ENCODE data around the gene ARAP2. TPM values are rescaled to one million over a fixed set of nuclear protein-coding genes. Genes with fewer than 3 reads are reported as not detected.
A peak's percentile ranks its signal among the peaks of the same experiment; 100 is the strongest.
"Not testable (repeated sequence)": the region's sequence is repeated elsewhere in the genome, so short reads cannot be mapped to it uniquely, and the experiment has no call there.

ARAP2 gene
- total RNA-seq, 1 experiment from 2014 or later, result 12.0 TPM

GRCh38 chr4:36189511-36190226, 54.6 kb downstream of the ARAP2 start:
- ChIA-PET CTCF (interaction anchor here (0.6 to 1.9 kb wide), 4 partner anchors 41 to 209 kb away, joined by 3 to 6 read pairs (median 4); partner anchors contain the start of gene ARAP2), POLR2A (interaction anchor here (0.5 to 0.6 kb wide), 2 partner anchors 47 to 171 kb away, joined by 3 read pairs; no protein-coding TSS in a partner anchor)
- H3K27me3 Mint-ChIP-seq (ENCODE audit: insufficient read depth, unreplicated experiment), result no peaks in the 10 kb centered on the region
- no peaks in the 10 kb centered on the region for H3K9me3 Mint-ChIP-seq (ENCODE audit: unreplicated experiment)
- no peak for DNase-seq (ENCODE audit: unreplicated experiment)
- no peak overlapping the region for H3K4me3 Mint-ChIP-seq (ENCODE audit: unreplicated experiment)
- no peak for TF ChIP-seq CTCF (IDR thresholded peaks at IDR 0.05; ENCODE audit: unreplicated experiment)
- no peak overlapping the region for H3K27ac Mint-ChIP-seq (ENCODE audit: low read depth, unreplicated experiment)
- intact Hi-C loops (cut with micrococcal nuclease), result loop anchor here (5.0 kb wide), 1 partner anchor 257 kb away; no protein-coding TSS in a partner anchor
- H3K4me1 Mint-ChIP-seq (ENCODE audit: insufficient read depth, unreplicated experiment), result no peaks in the 10 kb centered on the region
- BruUV-seq (replicated peaks), result no TSS peak
- H3K36me3 Mint-ChIP-seq (ENCODE audit: insufficient read depth, unreplicated experiment), result peaks cover 5% of the 10 kb centered on the region

- TF ChIP-seq CTCF (IDR thresholded peaks at IDR 0.05; ENCODE audit: unreplicated experiment), result peak; percentile 91
- no peaks in the 10 kb centered on the region for H3K27me3 Mint-ChIP-seq (ENCODE audit: insufficient read depth, unreplicated experiment)
- peak; percentile 42 for DNase-seq (ENCODE audit: unreplicated experiment)
- H3K36me3 Mint-ChIP-seq (ENCODE audit: insufficient read depth, unreplicated experiment), result peaks cover 5% of the 10 kb centered on the region
- intact Hi-C loops (cut with micrococcal nuclease), result loop anchor here (5.0 kb wide), 1 partner anchor 256 kb away; no protein-coding TSS in a partner anchor
- POLR2A ChIA-PET, result no interaction called here
- no peaks in the 10 kb centered on the region for H3K4me1 Mint-ChIP-seq (ENCODE audit: insufficient read depth, unreplicated experiment)
- no peak overlapping the region for H3K27ac Mint-ChIP-seq (ENCODE audit: low read depth, unreplicated experiment)
- CTCF ChIA-PET, result interaction anchor here (0.5 to 1.6 kb wide), 6 partner anchors 12 to 636 kb away, joined by 3 to 5 read pairs (median 3); no protein-coding TSS in a partner anchor
- no peak overlapping the region for H3K4me3 Mint-ChIP-seq (ENCODE audit: unreplicated experiment)
- no peaks in the 10 kb centered on the region for H3K9me3 Mint-ChIP-seq (ENCODE audit: unreplicated experiment)
- BruUV-seq (replicated peaks), result no TSS peak
Measured at GRCh38 chr4:36187723-36188333, 56.5 kb downstream of the ARAP2 start.

GRCh38 chr4:36183665-36184393, 60.5 kb downstream of the ARAP2 start:
- DNase-seq (ENCODE audit: unreplicated experiment), result no peak
- H3K9me3 Mint-ChIP-seq (ENCODE audit: unreplicated experiment), result no peaks in the 10 kb centered on the region
- no peak overlapping the region for H3K27ac Mint-ChIP-seq (ENCODE audit: low read depth, unreplicated experiment)
- intact Hi-C loops (cut with micrococcal nuclease), result no loop called here
- POLR2A ChIA-PET, result interaction anchor here (1.4 kb wide), 1 partner anchor 59 kb away, joined by 4 read pairs; no protein-coding TSS in a partner anchor
- H3K4me3 Mint-ChIP-seq (ENCODE audit: unreplicated experiment), result no peak overlapping the region
- no TSS peak for BruUV-seq (replicated peaks)
- CTCF ChIA-PET, result no interaction called here
- no peak for TF ChIP-seq CTCF (IDR thresholded peaks at IDR 0.05; ENCODE audit: unreplicated experiment)
- no peaks in the 10 kb centered on the region for H3K4me1 Mint-ChIP-seq (ENCODE audit: insufficient read depth, unreplicated experiment)
- no peaks in the 10 kb centered on the region for H3K27me3 Mint-ChIP-seq (ENCODE audit: insufficient read depth, unreplicated experiment)
- peaks cover 5% of the 10 kb centered on the region for H3K36me3 Mint-ChIP-seq (ENCODE audit: insufficient read depth, unreplicated experiment)

- POLR2A ChIA-PET, result interaction anchor here (1.4 kb wide), 1 partner anchor 60 kb away, joined by 4 read pairs; no protein-coding TSS in a partner anchor
- Mint-ChIP-seq H3K9me3 (ENCODE audit: unreplicated experiment) (no peaks in the 10 kb centered on the region), H3K27ac (ENCODE audit: low read depth, unreplicated experiment) (no peak overlapping the region), H3K4me3 (ENCODE audit: unreplicated experiment) (no peak overlapping the region), H3K36me3 (ENCODE audit: insufficient read depth, unreplicated experiment) (peaks cover 10% of the 10 kb centered on the region), H3K27me3 (ENCODE audit: insufficient read depth, unreplicated experiment) (no peaks in the 10 kb centered on the region), H3K4me1 (ENCODE audit: insufficient read depth, unreplicated experiment) (no peaks in the 10 kb centered on the region)
- intact Hi-C loops (cut with micrococcal nuclease), result no loop called here
- CTCF ChIA-PET, result no interaction called here
- TF ChIP-seq CTCF (IDR thresholded peaks at IDR 0.05; ENCODE audit: unreplicated experiment), result no peak
- DNase-seq (ENCODE audit: unreplicated experiment), result no peak
- no TSS peak for BruUV-seq (replicated peaks)
Measured at GRCh38 chr4:36183232-36183631, 61.1 kb downstream of the ARAP2 start.

- intact Hi-C loops (cut with micrococcal nuclease); H3K4me1 Mint-ChIP-seq (ENCODE audit: insufficient read depth, unreplicated experiment); H3K27ac Mint-ChIP-seq (ENCODE audit: low read depth, unreplicated experiment); DNase-seq (ENCODE audit: unreplicated experiment); BruUV-seq (replicated peaks); H3K4me3 Mint-ChIP-seq (ENCODE audit: unreplicated experiment); H3K9me3 Mint-ChIP-seq (ENCODE audit: unreplicated experiment); H3K27me3 Mint-ChIP-seq (ENCODE audit: insufficient read depth, unreplicated experiment): not testable (repeated sequence)
- CTCF ChIA-PET, result interaction anchor here (0.6 kb wide), 1 partner anchor 1397 kb away, joined by 3 read pairs; no protein-coding TSS in a partner anchor
- peaks cover 13% of the 10 kb centered on the region for H3K36me3 Mint-ChIP-seq (ENCODE audit: insufficient read depth, unreplicated experiment)
- POLR2A ChIA-PET, result interaction anchor here (0.6 kb wide), 1 partner anchor 1345 kb away, joined by 5 read pairs; no protein-coding TSS in a partner anchor
Measured at GRCh38 chr4:36182315-36182714, 62.0 kb downstream of the ARAP2 start.

All from MCF 10A (cell line).